HG02981 (cell line): ENCODE data around the gene BTG1.
"Not testable (repeated sequence)": the region's sequence is repeated elsewhere in the genome, so short reads cannot be mapped to it uniquely, and the experiment has no call there.

ENCODE experiments used
- ATAC-seq: cut with Tn5 transposase; IDR thresholded peaks from one replicate; pipeline ENCODE4 v1.9.1; 2021; ENCODE audit warnings: mild to moderate bottlenecking, moderate library complexity; ENCODE audit not compliant: unreplicated experiment

BTG1 gene

DNA sequence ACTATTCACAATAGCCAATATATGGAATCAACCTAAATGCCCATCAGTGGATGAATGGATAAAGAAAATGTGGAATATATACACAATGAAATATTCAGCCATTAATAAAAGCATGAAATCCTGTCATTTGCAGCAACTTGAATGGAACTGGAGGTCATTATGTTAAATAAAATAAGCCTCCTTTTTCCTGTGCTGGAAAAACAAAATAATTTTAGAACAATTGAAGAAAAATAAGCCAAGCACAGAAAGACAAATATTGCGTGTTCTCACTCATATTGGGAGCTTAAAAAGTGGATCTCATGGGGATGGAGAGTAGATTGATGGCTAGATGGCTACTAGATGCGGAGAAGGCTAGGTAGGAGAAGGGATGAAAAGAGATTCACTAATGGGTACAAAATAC lies 6.3 kb upstream of the BTG1 start:
- ATAC-seq, result no peak

DNA sequence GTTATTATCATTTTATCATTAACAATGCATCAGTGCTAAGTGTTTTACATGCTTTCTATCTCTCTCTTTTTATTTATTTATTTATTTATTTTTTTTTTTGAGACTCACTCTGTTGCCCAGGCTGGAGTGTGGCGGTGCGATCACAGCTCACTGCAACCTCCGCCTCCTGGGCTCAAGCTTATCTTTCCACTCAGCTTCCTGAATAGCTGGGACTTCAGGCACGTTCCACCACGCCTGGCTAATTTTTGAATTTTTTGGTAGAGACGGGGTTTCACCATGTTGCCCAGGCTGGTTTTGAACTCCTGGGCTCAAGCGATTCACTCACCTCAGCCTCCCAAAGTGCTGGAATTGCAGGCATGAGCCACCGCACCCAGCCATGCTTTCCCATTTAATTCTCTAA lies 3.9 kb upstream of the BTG1 start:
- no peak for ATAC-seq

DNA sequence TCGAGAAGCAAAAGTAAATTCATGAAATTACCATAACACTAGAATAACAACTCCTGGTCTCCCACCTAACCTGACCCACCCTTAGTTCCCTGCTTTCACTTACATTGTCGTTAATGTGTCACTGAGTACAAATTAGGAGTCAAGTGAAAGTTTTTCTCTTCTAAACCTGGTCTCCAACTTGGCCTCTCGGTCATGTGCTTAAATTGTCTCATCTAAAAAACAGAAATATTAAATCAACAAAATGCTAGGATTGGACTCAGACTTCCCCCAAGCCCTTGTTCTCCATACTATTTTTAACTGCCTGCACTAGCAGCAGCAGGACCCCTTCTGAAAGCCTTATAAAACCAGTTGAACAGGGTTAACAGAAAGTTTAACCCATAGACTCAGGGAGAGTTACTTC lies 1.8 kb upstream of the BTG1 start:
- ATAC-seq, result no peak

DNA sequence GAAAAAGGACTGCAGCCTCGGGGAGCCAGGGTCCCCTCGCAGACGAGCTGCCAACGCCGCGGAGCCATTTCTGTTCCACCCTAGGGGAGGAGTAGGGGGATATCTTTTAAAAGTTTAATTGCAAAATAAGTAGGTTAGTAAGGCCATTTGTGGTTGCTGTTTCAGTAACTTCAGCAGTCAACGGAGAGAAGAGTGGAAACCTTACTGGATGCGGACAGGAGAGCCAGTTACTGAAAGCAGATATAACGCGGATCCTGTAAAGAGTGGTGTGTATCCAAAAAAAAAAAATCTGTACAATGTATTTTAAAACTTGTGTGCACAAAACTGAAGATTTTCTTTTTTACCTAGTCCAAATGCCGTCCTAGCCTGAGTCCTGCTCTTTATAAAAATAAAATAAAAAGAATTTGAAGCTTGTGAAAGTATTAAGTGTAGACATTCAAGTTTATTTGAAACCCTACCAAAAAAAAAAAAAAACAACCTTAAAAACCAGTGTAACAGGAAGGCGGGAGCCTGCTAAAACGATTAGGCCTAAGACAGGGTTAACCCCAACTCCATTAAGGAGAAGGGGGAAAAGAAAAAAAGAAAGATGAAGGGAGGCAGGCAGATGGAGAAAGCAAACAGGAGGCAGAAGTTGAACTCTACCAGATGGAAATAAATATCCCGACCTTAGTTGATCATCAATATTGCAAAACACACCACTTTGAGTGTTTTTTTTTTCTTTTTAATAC lies 1.0 kb upstream of the BTG1 start:
- ATAC-seq, result no peak

DNA sequence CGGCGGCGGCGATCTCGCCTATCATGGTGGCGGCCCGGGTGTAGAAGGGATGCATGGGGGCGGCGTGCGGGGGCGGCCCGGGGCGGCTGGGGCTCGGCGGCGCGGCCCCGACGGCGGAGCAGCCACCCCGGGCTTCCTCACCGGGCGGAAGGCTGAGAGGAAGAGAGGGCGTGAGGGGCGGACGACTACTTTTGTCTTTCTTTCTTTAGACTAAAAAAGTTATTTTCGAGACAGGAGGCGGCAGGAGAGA lies 240 bp downstream of the BTG1 start:
- ATAC-seq, result peak; percentile 3

DNA sequence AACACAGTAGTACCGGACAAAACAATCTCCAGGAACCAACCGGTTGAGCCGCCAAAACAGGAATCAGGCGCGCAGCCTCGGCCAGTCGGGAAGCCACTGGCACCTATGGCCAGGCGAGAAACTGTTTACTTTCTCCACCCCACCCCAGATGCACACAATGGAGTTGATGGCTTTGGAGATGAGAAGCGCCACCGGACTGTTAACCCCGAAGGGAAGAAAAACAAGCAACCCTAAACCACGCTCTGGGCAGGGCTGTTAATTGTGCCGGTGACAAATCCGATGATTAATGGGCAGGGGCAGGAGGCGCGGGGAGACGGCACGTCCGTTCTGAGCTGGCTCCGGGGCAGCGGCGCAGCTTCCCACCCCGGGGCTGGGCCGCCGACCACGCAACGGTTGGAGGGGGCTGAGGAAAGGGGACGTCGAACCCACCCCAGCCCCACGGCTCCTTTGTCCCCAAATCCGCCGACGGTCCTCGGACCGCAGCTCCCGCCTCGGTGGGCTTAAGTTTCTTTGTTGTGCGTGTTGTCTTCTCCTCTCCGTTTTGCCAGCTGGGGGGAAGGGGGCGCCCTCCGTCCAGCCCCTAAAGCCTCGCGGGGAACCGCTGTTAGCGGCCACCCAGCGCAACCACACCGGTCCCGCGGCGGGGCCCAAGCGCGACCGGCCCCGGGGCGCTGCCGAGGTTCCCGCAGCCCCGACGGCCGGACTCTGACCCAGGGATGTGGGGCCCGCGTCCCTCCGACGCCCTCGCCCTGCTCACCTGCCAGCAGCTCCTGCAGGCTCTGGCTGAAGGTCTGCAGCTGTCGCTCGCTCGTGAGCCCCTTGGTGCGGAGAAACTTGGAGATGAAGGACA lies 790 bp downstream of the BTG1 start:
- ATAC-seq, result no peak

DNA sequence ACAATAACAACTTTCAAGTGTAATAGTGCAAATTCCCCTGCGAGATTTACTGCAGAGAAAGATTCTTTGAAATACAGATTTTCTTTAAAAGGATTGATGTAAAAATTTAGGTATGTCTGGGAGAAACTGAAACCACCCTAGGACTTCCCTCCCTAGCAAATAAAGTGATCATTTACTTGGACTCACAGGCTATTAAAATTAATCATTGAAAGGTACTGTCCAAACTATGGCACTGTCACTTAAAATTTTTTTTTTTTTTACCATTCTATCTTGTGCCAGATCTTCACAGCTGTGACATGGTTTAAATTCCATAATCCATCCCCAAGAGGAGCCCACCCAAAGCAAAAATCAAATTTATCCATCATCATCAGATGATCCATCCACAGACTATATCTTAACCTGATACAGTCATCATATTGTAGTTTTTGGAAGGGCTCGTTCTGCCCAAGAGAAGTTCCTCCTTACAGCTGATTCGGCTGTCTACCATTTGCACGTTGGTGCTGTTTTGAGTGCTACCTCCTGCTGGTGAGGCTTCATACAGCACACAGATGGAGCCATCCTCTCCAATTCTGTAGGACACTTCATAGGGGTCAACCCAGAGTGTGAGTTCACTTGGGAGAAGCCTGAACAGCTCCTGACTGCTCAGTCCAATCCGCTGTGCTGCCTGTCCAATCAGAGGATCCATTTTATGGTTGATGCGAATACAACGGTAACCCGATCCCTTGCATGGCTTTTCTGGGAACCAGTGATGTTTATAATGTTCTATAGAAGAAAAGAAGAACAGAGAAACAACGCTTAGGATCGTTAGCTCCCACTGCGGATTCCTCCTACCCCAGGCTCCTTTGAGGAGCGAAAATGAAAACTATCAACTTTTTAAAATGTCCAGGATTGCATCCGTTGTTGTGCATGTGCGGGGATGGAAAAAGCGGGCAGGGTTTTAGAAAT lies 1.7 kb downstream of the BTG1 start:
- no peak for ATAC-seq

DNA sequence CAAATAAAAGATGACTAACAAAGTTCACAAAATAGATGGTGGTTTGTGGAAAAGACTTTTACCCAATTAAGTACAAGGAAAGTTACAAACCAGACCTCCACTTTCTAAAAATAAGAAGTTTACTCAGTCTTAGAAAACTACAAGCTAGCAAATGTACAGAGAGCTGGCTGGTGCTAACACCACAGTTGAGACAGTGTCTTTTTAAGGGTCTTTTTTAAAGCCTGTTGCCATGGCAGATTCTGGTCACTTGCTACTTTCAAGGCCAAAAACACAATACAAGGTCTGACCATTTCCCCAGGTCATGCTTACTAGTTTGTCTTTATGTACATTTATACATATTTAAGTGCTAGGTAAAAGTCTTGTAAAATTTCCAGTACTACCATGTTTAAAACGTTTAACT lies 2.4 kb downstream of the BTG1 start:
- ATAC-seq, result no peak

DNA sequence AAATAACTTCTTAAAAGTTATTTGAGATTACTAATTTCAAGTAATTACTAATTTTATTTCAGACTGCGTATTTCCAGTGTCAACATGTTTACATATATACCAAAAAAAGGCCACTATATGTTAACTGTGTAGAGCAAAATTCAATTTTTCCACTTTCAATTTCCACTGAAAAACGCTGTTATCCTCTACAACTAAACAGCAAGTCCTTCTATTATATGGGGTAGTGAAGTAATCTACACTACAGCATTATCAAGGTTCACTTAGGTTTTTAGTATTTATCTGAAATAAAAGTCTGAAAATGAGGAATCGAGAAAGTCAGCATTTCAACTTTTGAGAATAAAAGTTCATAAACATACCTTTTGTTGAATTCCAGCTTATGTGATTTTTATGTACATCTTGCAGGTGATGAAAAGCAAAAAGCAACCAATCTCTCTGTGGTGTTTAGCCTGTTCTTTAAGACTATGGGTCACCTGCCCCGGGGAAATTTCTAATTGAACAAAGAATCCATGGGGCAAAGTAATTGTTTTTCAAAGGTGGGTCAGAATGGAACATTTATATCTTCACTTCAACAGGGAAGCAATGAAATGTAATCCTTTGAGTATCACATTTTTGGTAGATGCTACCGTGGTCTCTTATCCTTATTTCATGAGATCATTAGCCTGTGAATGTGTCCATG lies 3.3 kb downstream of the BTG1 start:
- no peak for ATAC-seq

DNA sequence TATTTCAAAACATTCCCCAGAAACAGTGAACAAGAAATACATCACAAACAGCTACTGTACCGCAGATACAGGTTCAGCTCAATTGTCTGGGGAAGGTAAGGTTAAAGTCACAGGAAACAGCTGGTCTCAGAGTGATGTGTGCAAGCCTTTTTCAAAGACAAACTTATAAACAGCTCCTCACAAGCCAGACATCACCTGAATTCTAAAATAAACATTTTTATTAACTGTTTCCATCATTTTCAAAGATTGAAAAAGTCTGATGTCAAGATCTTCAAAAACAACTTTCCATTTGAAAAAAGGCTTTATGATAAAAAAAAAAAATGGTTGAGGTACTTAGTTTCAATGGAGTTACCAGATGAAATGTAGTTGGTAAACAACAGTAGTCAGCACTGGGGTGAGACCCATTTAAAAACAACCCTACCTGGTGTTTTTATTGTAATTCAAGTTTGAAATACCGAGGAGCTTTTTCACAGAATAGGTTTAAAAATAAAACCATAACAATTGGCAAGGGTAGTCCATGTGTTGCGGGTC lies 4.0 kb downstream of the BTG1 start:
- no peak for ATAC-seq

DNA sequence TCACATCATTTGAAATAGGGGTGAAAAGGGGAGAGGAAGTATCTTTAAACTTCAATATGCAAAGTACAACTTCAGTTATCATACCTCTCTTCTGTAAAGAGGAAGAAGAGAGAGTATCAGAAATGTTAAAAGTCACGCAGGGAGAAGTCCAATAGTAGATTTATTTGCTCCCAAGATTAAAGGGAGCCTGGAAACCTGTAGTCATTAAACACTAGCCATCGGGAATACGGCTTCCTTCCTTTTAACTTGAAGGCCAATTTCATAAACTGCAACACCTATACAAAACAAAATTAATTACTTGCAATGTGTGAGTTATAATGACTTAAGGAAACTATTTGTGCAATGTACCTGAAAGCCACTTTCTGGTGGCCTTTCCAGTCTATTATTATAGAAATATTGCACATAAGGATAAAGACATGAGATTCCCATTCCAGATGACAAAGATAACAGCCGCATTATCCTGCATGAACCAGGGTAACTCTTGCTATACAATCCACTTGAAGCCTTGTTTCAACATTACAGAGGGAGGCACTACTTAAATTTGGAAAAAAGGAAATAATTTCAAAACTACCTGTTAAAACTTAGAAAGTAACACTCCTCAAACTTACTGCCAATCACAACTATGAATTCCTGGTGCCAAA lies 4.6 kb downstream of the BTG1 start:
- ATAC-seq, result no peak

DNA sequence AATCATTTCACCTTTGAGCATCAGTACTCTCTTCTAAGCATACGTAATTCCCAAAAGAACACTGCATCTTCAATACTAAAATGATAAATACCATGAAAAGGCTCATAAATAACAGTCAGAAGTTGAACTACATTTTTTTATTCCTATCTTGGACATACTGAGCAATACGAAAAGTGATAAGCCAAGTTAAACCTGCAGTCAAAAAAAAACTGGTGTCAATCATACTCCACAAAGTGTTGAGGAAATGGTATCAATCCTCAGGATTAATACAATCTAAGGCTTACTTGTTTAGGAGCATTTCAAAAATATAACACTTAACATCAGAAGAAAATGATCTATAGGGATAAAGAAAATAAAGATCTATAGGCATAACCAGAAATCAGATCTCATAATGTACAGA lies 5.5 kb downstream of the BTG1 start:
- no peak for ATAC-seq

DNA sequence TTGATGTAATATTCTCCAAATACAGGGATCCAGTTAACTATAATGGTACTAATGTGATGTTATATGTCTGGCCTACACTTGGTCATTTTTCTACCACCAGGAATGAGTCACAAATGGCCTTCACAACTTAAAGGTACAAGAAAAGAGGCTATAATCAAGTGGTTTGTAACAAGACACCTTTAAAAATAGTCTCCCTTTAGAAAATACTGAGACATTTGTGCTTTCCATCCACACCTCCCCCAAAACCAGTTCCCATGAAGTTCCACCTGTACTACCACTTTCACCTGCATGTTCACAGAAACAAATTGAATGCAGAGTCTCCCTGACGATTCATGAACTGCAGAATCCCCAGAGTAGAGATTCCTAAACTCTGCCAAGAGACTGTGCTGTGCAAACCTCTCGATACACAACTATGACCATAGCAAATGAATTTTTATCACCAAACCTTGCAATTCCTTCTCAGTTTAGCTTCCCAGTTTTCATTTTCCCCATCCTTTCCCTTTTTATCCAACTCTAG lies 6.0 kb downstream of the BTG1 start:
- ATAC-seq, result no peak

DNA sequence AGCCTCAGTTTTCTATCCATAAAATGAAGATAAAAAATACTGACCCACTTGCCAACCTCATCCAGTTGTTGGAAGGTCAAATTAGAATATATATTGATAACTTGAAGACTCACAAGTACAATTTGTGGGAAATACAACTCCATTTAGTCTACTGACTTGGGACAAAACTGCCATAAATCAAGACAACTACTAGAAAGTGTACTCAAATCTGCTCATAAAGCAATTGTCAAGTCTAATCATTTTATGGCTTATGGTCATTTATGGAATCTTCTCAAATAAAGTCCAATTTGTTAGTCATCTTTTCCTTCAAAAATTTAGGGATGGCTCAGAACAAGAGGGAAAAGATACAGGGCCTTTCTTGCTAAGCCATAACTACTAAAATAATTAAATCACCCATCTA lies 7.0 kb downstream of the BTG1 start:
- no peak for ATAC-seq

DNA sequence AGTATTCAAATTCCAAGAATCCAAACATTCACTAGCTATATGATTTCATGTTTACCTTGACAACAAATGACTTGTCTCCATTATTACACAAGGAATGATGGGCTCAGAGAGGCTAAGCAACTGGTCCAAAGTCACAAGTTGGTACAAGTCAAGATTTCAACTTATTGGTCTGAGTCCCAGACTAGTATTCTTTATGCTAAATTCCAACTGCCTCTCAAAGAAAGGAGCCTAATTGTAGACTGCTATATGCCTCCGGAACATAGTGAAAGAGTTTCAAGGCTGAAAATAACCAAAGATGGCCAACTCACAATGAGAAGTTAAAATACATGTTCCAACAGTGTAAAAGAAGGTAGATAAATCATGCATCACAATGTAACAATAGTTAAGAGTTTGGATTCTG lies 7.5 kb downstream of the BTG1 start:
- no peak for ATAC-seq

DNA sequence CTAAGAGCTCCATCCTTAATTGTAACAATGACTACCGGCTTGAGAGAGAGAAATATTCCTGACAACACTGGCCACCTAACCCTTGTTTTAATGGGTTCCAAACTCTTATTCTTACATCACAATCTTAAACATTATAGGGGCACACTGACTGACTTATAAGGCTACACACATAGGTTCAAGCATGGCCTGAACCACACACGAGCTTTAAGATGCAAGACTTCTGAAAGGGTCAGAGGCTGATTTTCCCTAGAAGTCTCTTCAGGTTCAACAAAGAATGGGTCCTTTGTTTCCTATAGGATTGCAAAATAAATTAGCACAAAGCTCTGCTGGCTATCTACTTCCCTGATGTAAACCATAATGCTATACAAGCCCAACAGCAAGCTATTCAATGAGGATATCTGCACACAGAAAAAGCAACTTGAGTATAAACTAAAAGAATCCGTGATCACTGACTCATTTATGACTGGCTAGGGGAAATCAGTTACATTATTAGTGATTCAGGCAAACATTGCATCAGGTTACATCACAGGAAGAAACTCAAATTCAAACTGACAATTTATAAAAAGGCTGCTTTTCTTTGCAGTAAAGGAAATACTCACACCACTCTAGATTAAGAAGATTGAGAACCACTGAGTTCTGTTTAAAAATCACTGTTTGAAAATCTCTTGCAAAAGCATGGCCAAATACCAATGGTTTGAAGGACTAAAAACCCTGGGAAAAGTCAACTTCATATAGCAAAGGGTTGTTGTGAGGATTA lies 8.5 kb downstream of the BTG1 start:
- no peak for ATAC-seq

DNA sequence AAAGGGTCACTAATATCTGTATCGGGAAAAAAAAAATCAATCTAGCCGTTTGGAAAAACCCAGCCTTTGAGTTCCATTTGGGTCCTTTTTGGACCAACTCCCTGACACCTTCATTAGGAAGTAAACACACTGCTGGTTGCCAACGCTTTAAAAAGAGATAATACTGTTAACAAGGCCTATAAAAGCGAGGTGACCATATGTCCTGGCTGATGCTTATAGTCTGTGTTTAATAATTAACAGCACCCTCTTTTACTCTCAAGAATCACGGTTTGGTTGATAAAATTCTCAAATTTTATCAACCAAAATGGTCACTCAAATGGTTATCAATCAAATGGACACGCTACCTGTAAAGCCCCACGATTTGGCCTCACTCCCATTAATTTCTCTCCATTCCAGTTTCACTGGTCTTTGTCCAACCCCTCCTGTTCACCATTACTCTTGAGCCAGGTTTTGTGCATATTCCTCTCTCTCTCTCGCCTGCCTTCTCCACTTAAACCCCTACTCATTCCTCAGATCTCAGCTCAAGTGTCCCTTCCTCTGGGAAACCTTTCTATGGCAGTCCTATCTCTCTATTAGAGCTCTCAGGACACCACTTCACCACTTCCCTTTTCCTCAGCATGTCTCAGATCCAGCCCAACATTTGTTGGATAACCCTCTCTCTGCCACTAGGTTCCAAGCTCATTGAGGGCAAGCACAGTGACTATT lies 9.5 kb downstream of the BTG1 start:
- no peak for ATAC-seq

DNA sequence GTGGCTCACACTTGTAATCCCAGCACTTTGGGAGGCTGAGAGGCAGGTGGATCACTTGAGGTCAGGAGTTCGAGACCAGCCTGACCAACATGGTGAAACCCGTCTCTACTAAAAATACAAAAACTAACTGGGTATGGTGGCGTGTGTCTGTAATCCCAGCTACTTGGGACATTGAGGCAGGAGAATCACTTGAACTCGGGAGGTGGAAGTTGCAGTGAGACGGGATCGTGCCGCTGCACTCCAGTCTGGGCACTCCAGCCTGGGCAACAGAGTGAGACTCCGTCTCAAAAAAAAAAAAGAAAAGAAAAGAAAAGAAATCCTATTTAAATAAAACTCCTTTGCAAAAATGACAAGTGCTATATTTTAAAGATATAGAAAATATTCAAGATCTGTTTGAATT lies 10.1 kb downstream of the BTG1 start:
- ATAC-seq, result not testable (repeated sequence)
